ENCODE results near the gene B4GALT5.
A peak's percentile ranks its signal among the peaks of the same experiment; 100 is the strongest.
"Not testable (repeated sequence)": the region's sequence is repeated elsewhere in the genome, so short reads cannot be mapped to it uniquely, and the experiment has no call there.

The B4GALT5 gene

GRCh38 chr20:49620364-49621240, 93.1 kb downstream of the B4GALT5 start:
- no peak for DNase-seq

GRCh38 chr20:49619113-49620048, 94.3 kb downstream of the B4GALT5 start:
- DNase-seq, result no peak

- no peak for DNase-seq
Observed at GRCh38 chr20:49618289-49618688, 95.4 kb downstream of the B4GALT5 start.

- DNase-seq, result not testable (repeated sequence)
Observed at GRCh38 chr20:49617394-49617793, 96.3 kb downstream of the B4GALT5 start.

- no peak for DNase-seq
Observed at GRCh38 chr20:49616154-49617007, 97.3 kb downstream of the B4GALT5 start.

GRCh38 chr20:49615401-49616153, 98.1 kb downstream of the B4GALT5 start:
- no peak for DNase-seq

- DNase-seq, result not testable (repeated sequence)
Observed at GRCh38 chr20:49615051-49615400, 98.7 kb downstream of the B4GALT5 start.

- no peak for DNase-seq
Observed at GRCh38 chr20:49614338-49615050, 99.2 kb downstream of the B4GALT5 start.

GRCh38 chr20:49612127-49612738, 101.4 kb downstream of the B4GALT5 start:
- DNase-seq, result no peak

GRCh38 chr20:49611539-49612126, 102.0 kb downstream of the B4GALT5 start:
- not testable (repeated sequence) for DNase-seq

GRCh38 chr20:49610691-49611538, 102.8 kb downstream of the B4GALT5 start:
- DNase-seq, result peak; percentile 36 to 60 (median 51)

GRCh38 chr20:49608752-49609670, 104.7 kb downstream of the B4GALT5 start:
- peak; percentile 11 to 55 (median 42) for DNase-seq

GRCh38 chr20:49607568-49607967, 106.1 kb downstream of the B4GALT5 start:
- no peak for DNase-seq

- DNase-seq, result no peak
Observed at GRCh38 chr20:49603209-49603627, 110.5 kb downstream of the B4GALT5 start.

GRCh38 chr20:49602345-49603208, 111.1 kb downstream of the B4GALT5 start:
- DNase-seq, result no peak

GRCh38 chr20:49601153-49601924, 112.3 kb downstream of the B4GALT5 start:
- DNase-seq, result no peak

Data from activated naive CD4-positive, alpha-beta T cell (primary cell).